Ovary (tissue), 3 donors: ENCODE data around the gene C2orf81.

Source experiments
- CTCF ChIP-seq, 3 donors: fragments of 450-650 bp in 2 of 3; fragments of 200-600 bp in 1 of 3; IDR thresholded peaks; one replicate each; pipeline versions ENCODE4 v1.5.1 to v1.8.0; 2016 to 2022; ENCODE audit warnings: antibody characterized with exemption in 3 of 3, mild to moderate bottlenecking in 1 of 3
- EP300 ChIP-seq: sonication (generic); formaldehyde crosslinking; IDR thresholded peaks from one replicate; pipeline ENCODE4 v1.6.1; 2017; ENCODE audit warnings: antibody characterized with exemption
- POLR2A ChIP-seq: fragments of 450-650 bp; IDR thresholded peaks from one replicate; pipeline ENCODE4 v1.6.1; 2017; ENCODE audit warnings: antibody characterized with exemption, mild to moderate bottlenecking, moderate library complexity
- donor health status: DM: no; HTN: no; CAD: no.

- no peak for TF ChIP-seq CTCF (IDR thresholded peaks at IDR 0.05)
- no peak for TF ChIP-seq EP300
- no peak for TF ChIP-seq POLR2A
Measured at GRCh38 chr2:74415762-74416395, 5.5 kb downstream of the C2orf81 start.
